ENCODE measurements around the gene PLCL2.
A peak's percentile ranks its signal among the peaks of the same experiment; 100 is the strongest.

PLCL2 gene

GRCh38 chr3:16884748-16885592 is at the start of gene PLCL2:
Gene PLCL2, plus strand, starts transcription at chr3:16884955. Its CDS starts 85 bp downstream, at chr3:16885040.
- DNase-seq (ENCODE audit: low spot score): peak; percentile 76

- no peak for DNase-seq (ENCODE audit: low spot score)
These were observed 48.1 kb upstream of the PLCL2 start for GRCh38 chr3:16836505-16837237.

GRCh38 chr3:16837602-16838001 is 47.2 kb upstream of the PLCL2 start:
- DNase-seq (ENCODE audit: low spot score): no peak

GRCh38 chr3:16838561-16838960 is 46.2 kb upstream of the PLCL2 start:
- DNase-seq (ENCODE audit: low spot score): no peak

- no peak for DNase-seq (ENCODE audit: low spot score)
These were observed 45.3 kb upstream of the PLCL2 start for GRCh38 chr3:16839271-16840100.

- no peak for DNase-seq (ENCODE audit: low spot score)
These were observed 44.7 kb upstream of the PLCL2 start for GRCh38 chr3:16840101-16840424.

- DNase-seq (ENCODE audit: low spot score): no peak
These were observed 43.6 kb upstream of the PLCL2 start for GRCh38 chr3:16841041-16841753.

GRCh38 chr3:16841904-16842271 is 42.9 kb upstream of the PLCL2 start:
- DNase-seq (ENCODE audit: low spot score): peak; percentile 48

GRCh38 chr3:16842272-16843270 is 42.2 kb upstream of the PLCL2 start:
- DNase-seq (ENCODE audit: low spot score): peak; percentile 84

GRCh38 chr3:16844222-16844621 is 40.5 kb upstream of the PLCL2 start:
- no peak for DNase-seq (ENCODE audit: low spot score)

GRCh38 chr3:16844791-16845190 is 40.0 kb upstream of the PLCL2 start:
- no peak for DNase-seq (ENCODE audit: low spot score)

GRCh38 chr3:16846373-16847080 is 38.2 kb upstream of the PLCL2 start:
- no peak for DNase-seq (ENCODE audit: low spot score)

- no peak for DNase-seq (ENCODE audit: low spot score)
These were observed 36.7 kb upstream of the PLCL2 start for GRCh38 chr3:16848007-16848406.

GRCh38 chr3:16849229-16849628 is 35.5 kb upstream of the PLCL2 start:
- peak; percentile 78 for DNase-seq (ENCODE audit: low spot score)

GRCh38 chr3:16849795-16850194 is 35.0 kb upstream of the PLCL2 start:
- no peak for DNase-seq (ENCODE audit: low spot score)

GRCh38 chr3:16855497-16855896 is 29.3 kb upstream of the PLCL2 start:
- DNase-seq (ENCODE audit: low spot score): no peak

GRCh38 chr3:16860234-16860633 is 24.5 kb upstream of the PLCL2 start:
- no peak for DNase-seq (ENCODE audit: low spot score)

- no peak for DNase-seq (ENCODE audit: low spot score)
These were observed 23.3 kb upstream of the PLCL2 start for GRCh38 chr3:16861432-16861831.

- DNase-seq (ENCODE audit: low spot score): no peak
These were observed 20.0 kb upstream of the PLCL2 start for GRCh38 chr3:16864610-16865313.

All from CD4-positive, alpha-beta T cell treated with Interleukin-6 at 100 ng/mL for 8 hours (primary cell).